Stimulated activated CD8-positive, alpha-beta memory T cell treated with anti-CD3 and anti-CD28 coated beads, Interleukin-7, amount 100 ng/mL, for 48 hours (primary cell): ENCODE measurements around the gene CLEC2L.

ENCODE experiments used
- DNase-seq, 2 donors: peaks; one replicate each; pipeline ENCODE4 v3.0.0-alpha.2; 2020; ENCODE audit warnings: low read depth in 1 of 2; ENCODE audit errors: extremely low read depth in 1 of 2

The CLEC2L gene

GRCh38 chr7:139523199-139523941, at the start of gene CLEC2L:
Gene CLEC2L, plus strand, starts transcription at chr7:139523685. Its CDS starts 243 bp downstream, at chr7:139523928.
- DNase-seq, result no peak

DNA sequence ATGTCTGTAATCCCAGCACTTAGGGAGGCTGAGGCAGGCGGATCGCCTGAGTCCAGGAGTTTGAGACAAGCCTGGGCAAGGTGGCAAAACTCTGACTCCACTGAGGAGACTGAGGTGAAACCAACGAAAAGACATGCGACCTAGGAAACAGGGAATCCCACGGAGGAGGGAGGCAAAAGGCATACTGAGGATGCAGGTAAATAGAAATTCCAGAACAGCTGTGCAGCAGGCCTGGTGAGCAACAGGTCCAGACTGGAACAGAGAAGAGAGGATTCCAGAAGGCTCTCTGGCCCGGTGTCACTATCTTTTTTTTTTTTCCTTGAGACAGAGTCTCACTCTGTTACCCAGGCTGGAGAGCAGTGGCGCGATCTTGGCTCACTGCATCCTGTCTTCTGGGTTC, 47.3 kb upstream of the CLEC2L start:
- DNase-seq, result no peak

DNA sequence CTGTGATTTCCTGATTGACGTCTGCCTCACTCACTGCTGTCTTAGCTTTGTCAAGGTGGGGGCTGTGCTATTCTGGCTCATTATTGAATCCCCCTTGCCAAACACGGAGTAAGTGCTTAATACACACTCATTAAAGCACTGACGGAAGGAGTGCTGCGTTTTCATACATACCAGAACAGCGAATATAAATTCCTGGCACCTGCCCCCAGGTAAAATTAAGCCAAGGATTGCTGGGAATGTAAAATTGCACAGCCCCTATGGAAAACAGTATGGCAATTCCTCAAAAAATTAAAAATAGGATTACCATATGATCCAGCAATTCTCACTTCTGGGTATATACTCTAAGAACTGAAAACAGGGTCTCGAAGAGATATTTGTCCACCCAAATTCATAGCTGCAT, 46.6 kb upstream of the CLEC2L start:
- no peak for DNase-seq

DNA sequence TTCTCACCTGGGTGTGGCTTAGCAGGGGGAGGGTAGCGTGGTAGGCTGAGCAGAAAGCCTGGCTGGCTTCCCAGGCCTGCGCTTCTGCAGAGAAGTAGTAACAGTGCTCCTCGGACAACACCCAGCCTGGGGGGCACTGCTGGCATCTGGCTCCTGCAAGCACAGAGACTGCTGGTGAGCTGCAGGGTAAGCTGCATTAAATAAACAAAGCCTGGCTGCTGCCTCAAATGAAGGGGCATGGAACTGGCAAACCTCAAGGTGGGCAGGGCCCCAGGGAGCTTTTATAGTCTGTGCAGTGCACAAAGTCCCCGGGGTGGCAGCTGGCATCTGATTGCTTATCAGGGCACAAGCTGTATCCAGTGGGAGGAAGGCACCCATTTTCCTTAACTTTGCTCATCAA, 43.9 kb upstream of the CLEC2L start:
- DNase-seq, result no peak

GRCh38 chr7:139481364-139481763, 42.1 kb upstream of the CLEC2L start:
- no peak for DNase-seq

DNA sequence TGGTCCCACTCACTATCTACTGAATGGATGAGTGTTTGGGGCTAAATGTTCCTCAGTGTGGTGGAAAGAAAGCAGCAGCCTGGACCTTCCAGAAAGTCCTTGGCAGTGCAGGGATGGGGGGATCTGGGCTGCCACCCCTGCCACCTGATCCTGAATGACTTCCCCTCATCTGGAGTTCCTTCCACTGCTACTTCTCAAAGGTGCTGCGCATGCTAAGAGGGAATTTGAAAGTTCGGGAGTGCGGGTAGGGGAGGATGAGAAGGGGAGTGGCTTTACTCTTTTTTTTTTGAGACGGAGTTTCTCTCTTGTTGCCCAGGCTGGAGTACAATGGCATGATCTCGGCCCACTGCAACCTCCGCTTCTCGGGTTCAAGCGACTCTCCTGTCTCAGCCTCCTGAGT, 41.4 kb upstream of the CLEC2L start:
- no peak for DNase-seq

DNA sequence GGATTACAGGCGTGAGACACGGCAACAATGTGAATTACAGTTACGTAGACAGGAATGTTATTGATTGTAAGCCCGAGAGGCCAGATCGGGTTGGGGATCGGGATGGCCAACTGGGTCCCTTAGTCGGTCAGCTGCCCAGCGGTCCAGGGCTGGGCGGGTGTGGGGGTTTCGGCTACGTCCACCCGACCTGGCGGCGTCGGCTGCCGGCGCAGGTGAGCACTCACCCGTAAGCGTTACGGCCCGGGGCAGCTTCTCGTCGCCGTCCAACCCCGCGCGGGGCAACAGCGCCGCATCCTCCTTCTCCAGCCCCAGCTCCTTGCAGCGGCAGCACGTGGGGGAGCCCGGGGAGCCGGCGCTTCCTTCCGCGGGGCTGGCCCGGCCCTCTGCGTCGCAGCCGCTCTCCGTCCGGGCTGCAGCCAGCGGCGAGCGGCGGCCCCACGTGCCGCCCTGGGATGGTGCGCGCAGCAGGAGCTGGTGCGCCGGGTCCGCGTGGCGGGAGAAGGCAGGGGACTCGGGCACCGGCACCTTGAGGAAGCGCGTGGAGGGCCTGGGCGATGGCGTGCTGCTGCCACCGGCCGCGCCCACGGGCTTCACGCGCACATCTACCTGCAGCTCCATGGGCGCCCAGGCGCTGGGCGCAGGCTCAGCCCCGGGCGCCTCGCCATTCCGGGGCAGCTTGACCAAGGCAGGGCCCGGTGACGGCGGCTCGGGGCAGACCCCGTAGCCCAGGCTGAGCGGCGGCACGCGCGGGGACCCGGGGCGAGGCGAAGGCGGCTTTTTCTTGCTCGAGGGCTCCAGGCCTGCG, 40.6 kb upstream of the CLEC2L start:
- DNase-seq, result no peak

DNA sequence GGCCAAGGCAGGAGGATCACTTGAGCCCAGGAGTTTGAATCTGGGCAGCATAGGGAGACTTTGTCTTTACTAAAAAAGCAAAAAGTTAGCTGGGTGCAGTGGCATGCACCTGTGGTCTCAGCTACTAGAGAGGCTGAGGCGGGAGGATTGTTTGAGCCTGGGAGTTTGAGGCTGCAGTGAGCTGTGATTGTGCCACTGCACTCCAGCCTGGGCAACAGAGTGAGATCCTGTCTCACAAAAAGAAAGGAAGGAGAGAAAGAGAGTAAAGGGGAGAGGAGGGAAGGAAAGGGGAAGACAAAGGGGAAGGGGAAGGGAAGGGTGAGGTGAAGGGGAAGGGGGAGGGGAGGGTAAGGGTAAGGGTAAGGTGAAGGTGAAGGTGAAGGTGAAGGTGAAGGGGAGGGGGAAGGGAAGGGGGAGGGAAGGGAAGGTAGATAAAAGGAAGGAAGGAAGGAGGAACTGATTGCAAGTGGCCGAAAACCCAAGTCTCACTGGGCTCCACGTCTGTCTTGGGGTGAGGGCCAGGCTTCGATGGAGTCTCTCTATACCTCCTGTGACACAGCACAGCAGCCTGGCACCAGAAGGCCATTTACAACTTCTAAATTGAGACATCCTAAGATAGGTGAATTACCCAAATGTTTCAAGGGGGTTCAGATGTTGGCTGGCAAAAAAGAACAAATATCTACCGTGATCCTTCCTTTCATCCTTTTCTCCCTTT, 36.0 kb upstream of the CLEC2L start:
- no peak for DNase-seq

- DNase-seq, result no peak
These were observed 34.7 kb upstream of the CLEC2L start for GRCh38 chr7:139488810-139489209.

DNA sequence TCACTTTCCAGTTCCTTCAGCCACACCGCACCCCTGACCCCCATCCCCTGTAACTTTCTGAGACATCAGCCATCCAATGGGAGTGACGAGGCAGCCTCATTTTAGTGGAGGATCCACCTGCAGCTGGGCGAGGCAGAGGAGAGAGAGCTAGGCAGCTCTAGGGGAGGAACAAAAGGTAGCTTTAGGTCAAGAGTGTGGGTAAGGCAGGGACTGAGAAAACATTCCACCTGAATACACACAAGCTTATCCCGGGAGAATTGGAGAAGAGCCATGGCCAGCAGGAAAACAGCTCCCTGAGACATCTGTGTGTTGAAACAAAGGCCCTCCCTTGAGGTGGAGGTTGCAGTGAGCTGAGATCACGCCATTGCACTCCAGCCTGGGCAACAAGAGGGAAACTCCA, 33.4 kb upstream of the CLEC2L start:
- DNase-seq, result no peak

GRCh38 chr7:139492293-139492692, 31.2 kb upstream of the CLEC2L start:
- no peak for DNase-seq

DNA sequence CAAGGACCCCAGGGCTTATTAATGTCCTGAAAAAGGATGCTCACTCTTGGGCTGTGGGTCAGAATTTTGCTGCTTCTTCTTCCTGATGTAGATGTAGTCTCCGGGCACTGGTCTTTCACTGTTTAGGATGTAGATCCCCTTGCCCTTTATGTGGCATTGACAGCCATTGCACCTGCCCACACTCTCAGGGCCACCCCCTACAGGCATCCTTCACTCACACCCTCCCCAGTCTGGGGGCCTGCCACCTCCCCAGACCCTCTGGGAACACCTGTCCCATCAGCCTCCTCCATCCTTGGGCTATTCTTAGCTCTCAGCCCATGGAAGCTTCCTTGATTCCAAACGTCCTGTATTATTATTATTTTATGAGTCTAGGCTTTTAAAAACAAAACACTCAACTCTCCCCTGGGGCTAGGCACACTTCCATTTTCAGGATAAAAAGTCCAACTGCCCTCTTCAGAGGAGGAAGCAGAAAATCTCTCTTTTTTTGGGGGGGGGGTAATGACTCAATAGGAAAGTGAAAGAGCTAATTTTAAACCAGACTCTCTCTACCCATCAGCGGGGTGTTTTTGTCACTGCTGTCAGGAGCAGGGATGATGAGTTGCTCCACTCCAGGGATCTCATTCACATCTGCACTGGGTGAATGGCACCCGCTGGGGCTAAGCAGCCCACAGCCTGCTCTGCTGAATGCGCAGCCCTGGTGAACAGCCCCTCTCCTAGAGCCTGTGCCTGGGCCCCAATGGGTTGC, 28.5 kb upstream of the CLEC2L start:
- DNase-seq, result no peak

DNA sequence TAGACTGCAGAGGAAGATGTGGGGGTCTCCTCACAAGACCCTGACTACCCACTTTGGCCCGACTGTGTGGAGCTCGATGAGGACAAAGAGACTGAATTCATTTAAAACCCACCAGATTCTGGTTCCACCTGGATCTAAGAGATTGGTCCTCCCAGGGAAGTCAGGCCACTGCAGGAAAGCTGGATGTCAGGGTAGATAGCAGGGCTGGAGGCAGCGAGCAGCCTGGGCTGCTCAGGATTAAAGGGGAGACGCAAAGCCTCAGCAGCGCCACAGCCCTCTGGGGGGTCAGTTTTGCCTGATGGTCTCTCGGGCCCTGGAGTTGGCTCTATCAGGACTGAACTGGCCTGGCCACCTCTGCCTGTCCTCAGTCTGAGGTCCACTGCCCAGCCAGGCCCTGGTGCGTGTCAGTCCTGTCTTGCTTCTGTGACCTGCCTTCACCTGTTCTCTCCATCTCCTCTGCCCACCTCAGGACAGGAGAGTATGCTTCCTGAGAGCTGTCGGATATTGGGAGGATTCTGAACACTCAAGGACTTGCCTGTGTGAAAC, 27.8 kb upstream of the CLEC2L start:
- no peak for DNase-seq

GRCh38 chr7:139496528-139496927, 27.0 kb upstream of the CLEC2L start:
- no peak for DNase-seq

DNA sequence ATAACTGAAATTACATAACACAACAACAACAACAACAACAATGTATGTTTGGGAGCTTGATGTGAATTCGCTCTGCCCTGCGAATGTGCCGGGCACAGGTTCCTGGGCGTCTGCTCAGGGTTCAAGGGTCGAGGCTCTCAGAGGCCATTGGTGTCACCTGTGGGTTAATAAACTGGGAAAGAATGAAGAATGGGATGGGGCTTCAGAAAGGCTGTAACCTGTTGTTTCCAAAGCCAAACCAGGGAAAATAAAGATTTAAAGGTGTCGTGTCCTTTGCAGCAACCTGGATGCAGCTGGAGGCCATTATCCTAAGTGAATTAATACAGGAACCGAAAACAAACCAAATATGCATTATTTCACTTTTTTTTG, 22.7 kb upstream of the CLEC2L start:
- no peak for DNase-seq

- DNase-seq, result no peak
These were observed 21.3 kb upstream of the CLEC2L start for GRCh38 chr7:139502226-139502625.

- DNase-seq, result no peak
These were observed 17.9 kb upstream of the CLEC2L start for GRCh38 chr7:139505563-139505962.

GRCh38 chr7:139509535-139509934, 13.9 kb upstream of the CLEC2L start:
- DNase-seq, result no peak

GRCh38 chr7:139511315-139511714, 12.2 kb upstream of the CLEC2L start:
- DNase-seq, result no peak

- no peak for DNase-seq
These were observed 8.2 kb upstream of the CLEC2L start for GRCh38 chr7:139515266-139515665.

DNA sequence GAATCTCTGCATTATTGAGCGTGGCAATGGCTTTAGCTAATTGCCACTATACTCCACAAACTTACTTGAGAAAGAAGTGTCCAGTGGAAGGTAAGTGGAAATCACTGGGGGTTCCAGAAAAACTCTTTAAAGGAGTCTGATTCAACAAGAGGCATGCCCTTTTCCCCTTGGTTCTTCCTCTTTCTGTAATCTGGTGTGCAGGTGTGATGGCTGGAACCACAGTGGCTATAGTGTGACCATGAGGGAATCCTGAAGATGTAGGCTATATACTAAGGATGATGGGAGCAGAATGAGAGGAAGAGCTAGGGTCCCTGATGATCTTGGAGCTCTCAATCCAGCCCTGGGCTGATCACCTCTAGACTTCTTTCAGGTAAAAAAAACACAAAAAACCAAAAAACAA, 2.0 kb upstream of the CLEC2L start:
- no peak for DNase-seq
